ENCODE measurements around the gene TRPM2. TPM values are rescaled to one million over a fixed set of nuclear protein-coding genes. Genes with fewer than 3 reads are reported as not detected.

Gene TRPM2
- total and polyA plus RNA-seq, 2 of the 4 experiments (the other 2 are of a cell fraction), result not detected

DNA sequence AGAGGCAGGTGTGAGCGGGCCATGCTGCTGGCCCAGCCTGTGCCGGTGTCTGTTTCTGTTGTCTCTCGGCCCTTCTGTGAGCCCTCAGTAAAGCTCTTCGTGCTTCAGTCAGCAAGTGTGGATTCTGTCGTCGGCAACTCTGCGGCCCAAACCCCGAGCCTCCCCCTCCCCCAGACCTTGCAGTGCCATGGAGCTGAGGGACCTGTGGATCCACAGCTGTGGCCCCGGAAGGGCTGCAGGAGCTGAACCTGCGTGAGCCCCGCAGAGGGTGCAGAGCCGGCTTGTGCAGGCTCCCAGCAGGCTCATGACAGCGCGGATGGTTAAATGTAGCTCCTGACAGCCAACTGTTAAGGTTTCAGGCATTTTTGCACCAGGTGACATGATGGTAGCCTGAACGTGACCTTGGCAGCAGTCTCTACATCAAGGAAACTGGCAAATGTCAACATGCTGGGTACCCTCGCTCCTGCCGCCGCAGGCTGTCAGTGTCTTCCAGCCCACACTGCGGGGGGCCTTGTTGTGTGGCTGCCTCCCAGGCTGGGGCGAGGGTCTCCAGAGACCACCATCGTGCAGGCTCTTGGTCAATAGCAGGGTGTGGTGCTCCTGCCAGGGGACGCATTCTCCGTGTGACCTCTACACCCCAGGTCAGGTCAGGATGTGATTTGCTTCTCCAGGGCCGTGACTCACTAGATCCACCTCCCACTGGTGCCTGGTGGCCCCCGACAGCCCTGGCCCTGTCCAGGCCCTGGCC lies 108.8 kb downstream of the TRPM2 start:
- Histone ChIP-seq H3K27me3 (ENCODE audit: control insufficient read depth, insufficient read depth, low read length) (no peaks in the 10 kb centered on the region), H3K9ac (ENCODE audit: low read depth, low read length) (no peak overlapping the region), H4K5ac (ENCODE audit: low read depth, low read length) (no peak overlapping the region), H3K14ac (replicated peaks; ENCODE audit: low read depth, low read length) (no peak overlapping the region), H3K4me2 (ENCODE audit: low read depth, low read length) (no peak overlapping the region), H3K9me1 (ENCODE audit: insufficient read depth, low read length) (no peaks in the 10 kb centered on the region), H4K8ac (ENCODE audit: low read depth in 2 of 2, low read length in 2 of 2) (no peak overlapping the region), H2AFZ (replicated peaks; ENCODE audit: low read length, poor library complexity) (no peak overlapping the region), H3K4me1 (ENCODE audit: control insufficient read depth, insufficient read depth, low read length) (no peaks in the 10 kb centered on the region), H2BK15ac (ENCODE audit: low read depth, low read length) (no peak overlapping the region), H2AK9ac (replicated peaks; ENCODE audit: low read depth, low read length, poor library complexity) (no peak overlapping the region), H3K56ac (ENCODE audit: extremely low read depth, insufficient read depth, low read length) (no peak overlapping the region), H3K27ac (ENCODE audit: insufficient read depth, low read length) (no peak overlapping the region), H3K23ac (ENCODE audit: low read depth, low read length) (no peak overlapping the region), H2BK5ac (ENCODE audit: low read depth, low read length, poor library complexity, severe bottlenecking) (no peak overlapping the region), H2BK20ac (ENCODE audit: low read depth, low read length) (no peak overlapping the region), H3K4me3 (ENCODE audit: insufficient read depth, low read depth, low read length) (no peak overlapping the region), H3K79me1 (ENCODE audit: low read depth in 1 of 2, low read length in 2 of 2) (no peaks in the 10 kb centered on the region), H4K91ac (ENCODE audit: insufficient read depth, low read depth, low read length) (no peak overlapping the region), H2BK120ac (ENCODE audit: low read depth, low read length) (no peak overlapping the region), H3K9me3 (ENCODE audit: control insufficient read depth, insufficient read depth, low read length) (no peaks in the 10 kb centered on the region), H3K18ac (ENCODE audit: low read depth, low read length) (no peak overlapping the region), H3K4ac (ENCODE audit: low read depth, low read length) (no peak overlapping the region), H3K36me3 (ENCODE audit: control insufficient read depth, insufficient read depth, low read length) (no peaks in the 10 kb centered on the region), H2AK5ac (ENCODE audit: low read depth, low read length) (no peak overlapping the region), H4K20me1 (ENCODE audit: insufficient read depth, low read length) (no peaks in the 10 kb centered on the region)
- 85% methylated on average over 12 of the region's 25 CpGs; no CpG with 5 or more reads in 1 of the 2 experiments for WGBS, 2 experiments (ENCODE audit: extremely low coverage in 2 of 2, insufficient read length in 1 of 2)
- no peak for ATAC-seq (ENCODE audit: low read depth)
- dilution Hi-C loops (cut with HindIII; ENCODE audit: low sequenced_read_pairs, unreplicated experiment) (no loop called here), intact Hi-C loops (cut with micrococcal nuclease) (no loop called here), in situ Hi-C loops (cut with MboI; ENCODE audit: low sequenced_read_pairs) (no loop called here)
- no TSS peak for BruUV-seq (replicated peaks)
- no peak for TF ChIP-seq NFE2L2 (IDR thresholded peaks at IDR 0.05; ENCODE audit: low read depth, low read length)
- TF ChIP-seq MAZ (IDR thresholded peaks at IDR 0.05; ENCODE audit: borderline replicate concordance, low read depth, low read length), result no peak
- TF ChIP-seq CEBPB (IDR thresholded peaks at IDR 0.05; ENCODE audit: low read depth, low read length), result no peak
- no peak for TF ChIP-seq POLR2A (IDR thresholded peaks at IDR 0.05; ENCODE audit: low read depth, low read length)
- TF ChIP-seq CTCF (conservative IDR thresholded peaks at IDR 0.05; ENCODE audit: low read depth, low read length), result no peak
- no peak for TF ChIP-seq RCOR1 (IDR thresholded peaks at IDR 0.05; ENCODE audit: insufficient replicate concordance, low read length)
- no peak for TF ChIP-seq SMC3 (IDR thresholded peaks at IDR 0.05; ENCODE audit: low read depth, low read length)
- no peak for TF ChIP-seq MXI1 (IDR thresholded peaks at IDR 0.05; ENCODE audit: borderline replicate concordance, low read depth, low read length)
- DNase-seq, result no peak
- ChIA-PET CTCF (interaction anchor here (0.6 kb wide), 1 partner anchor 10 kb away, joined by 4 read pairs; no protein-coding TSS in a partner anchor), POLR2A (ENCODE audit: unreplicated experiment) (no interaction called here)

Measured in IMR-90 (cell line).